ENCODE results near the gene RBBP6. TPM values are rescaled to one million over a fixed set of nuclear protein-coding genes. Genes with fewer than 3 reads are reported as not detected.

The RBBP6 gene
- total and polyA plus RNA-seq, 2 experiments from 2014 or later: 40.2 to 88.9 TPM

GRCh38 chr16:24562811-24563210, 23.4 kb downstream of the RBBP6 start:
- Mint-ChIP-seq H3K27ac (no peak overlapping the region), H3K4me1 (no peaks in the 10 kb centered on the region), H3K9me3 (no peaks in the 10 kb centered on the region), H3K27me3 (ENCODE audit: insufficient read depth, low read depth, poor library complexity) (no peaks in the 10 kb centered on the region), H3K4me3 (no peak overlapping the region), H3K36me3 (ENCODE audit: low read depth) (peaks cover 86% of the 10 kb centered on the region)
- Histone ChIP-seq H3K4me1 (ENCODE audit: insufficient read depth) (no peaks in the 10 kb centered on the region), H3K9me2 (ENCODE audit: insufficient read depth) (no peaks in the 10 kb centered on the region), H4K20me1 (replicated peaks; ENCODE audit: insufficient read depth) (peaks cover 4% of the 10 kb centered on the region; the same call in 1 of the 2 replicates), H3K27me3 (ENCODE audit: insufficient read depth) (no peaks in the 10 kb centered on the region), H3K79me2 (replicated peaks; ENCODE audit: insufficient read depth) (no peaks in the 10 kb centered on the region), H3F3A (replicated peaks; ENCODE audit: low read depth) (no peaks in the 10 kb centered on the region), H3K27ac (ENCODE audit: low read depth) (no peak overlapping the region), H2AFZ (no peak overlapping the region), H3K4me2 (no peak overlapping the region), H3K36me3 (ENCODE audit: insufficient read depth) (peaks cover 73% of the 10 kb centered on the region), H3K4me3 (no peak overlapping the region)
- TF ChIP-seq, protein P1, sequence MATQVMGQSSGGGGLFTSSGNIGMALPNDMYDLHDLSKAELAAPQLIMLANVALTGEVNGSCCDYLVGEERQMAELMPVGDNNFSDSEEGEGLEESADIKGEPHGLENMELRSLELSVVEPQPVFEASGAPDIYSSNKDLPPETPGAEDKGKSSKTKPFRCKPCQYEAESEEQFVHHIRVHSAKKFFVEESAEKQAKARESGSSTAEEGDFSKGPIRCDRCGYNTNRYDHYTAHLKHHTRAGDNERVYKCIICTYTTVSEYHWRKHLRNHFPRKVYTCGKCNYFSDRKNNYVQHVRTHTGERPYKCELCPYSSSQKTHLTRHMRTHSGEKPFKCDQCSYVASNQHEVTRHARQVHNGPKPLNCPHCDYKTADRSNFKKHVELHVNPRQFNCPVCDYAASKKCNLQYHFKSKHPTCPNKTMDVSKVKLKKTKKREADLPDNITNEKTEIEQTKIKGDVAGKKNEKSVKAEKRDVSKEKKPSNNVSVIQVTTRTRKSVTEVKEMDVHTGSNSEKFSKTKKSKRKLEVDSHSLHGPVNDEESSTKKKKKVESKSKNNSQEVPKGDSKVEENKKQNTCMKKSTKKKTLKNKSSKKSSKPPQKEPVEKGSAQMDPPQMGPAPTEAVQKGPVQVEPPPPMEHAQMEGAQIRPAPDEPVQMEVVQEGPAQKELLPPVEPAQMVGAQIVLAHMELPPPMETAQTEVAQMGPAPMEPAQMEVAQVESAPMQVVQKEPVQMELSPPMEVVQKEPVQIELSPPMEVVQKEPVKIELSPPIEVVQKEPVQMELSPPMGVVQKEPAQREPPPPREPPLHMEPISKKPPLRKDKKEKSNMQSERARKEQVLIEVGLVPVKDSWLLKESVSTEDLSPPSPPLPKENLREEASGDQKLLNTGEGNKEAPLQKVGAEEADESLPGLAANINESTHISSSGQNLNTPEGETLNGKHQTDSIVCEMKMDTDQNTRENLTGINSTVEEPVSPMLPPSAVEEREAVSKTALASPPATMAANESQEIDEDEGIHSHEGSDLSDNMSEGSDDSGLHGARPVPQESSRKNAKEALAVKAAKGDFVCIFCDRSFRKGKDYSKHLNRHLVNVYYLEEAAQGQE (IDR thresholded peaks at IDR 0.05; ENCODE audit: unreplicated experiment): no peak
- TF ChIP-seq STAT1 (IDR thresholded peaks at IDR 0.05; ENCODE audit: unreplicated experiment): no peak
- no peak for TF ChIP-seq NANOG (IDR thresholded peaks at IDR 0.05; ENCODE audit: borderline replicate concordance)
- ATAC-seq (no peak), DNase-seq (ENCODE audit: low spot score) (no peak)

DNA sequence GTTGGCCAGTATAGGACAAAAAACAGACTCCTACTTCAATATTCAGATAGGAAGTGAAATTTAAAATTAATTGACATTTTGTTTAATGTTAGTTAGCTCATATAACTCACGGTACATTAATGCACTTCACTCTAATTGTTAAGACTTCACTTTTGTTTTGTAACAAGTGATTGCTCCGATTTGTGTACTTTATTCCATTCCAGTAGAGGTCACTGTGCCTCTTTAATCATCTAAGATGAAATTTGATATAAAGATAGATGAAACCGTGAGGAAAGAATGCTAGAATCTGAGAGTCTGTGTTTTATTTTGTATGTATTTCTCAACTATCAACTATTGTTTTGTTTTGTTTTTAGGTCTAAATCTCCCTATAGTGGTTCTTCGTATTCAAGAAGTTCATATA, 29.0 kb downstream of the RBBP6 start:
- peaks cover 25% of the 10 kb centered on the region for H3K9me3 Mint-ChIP-seq
- H3K4me3 Mint-ChIP-seq: no peak overlapping the region
- H3K27me3 Mint-ChIP-seq (ENCODE audit: insufficient read depth, low read depth, poor library complexity): no peaks in the 10 kb centered on the region
- no peaks in the 10 kb centered on the region for H3K9me2 ChIP-seq (ENCODE audit: insufficient read depth)
- no peak for DNase-seq (ENCODE audit: low spot score)
- ATAC-seq: no peak
- peaks cover 92% of the 10 kb centered on the region for H3K36me3 ChIP-seq (ENCODE audit: insufficient read depth)
- peaks cover 94% of the 10 kb centered on the region for H3K36me3 Mint-ChIP-seq (ENCODE audit: low read depth)
- no peaks in the 10 kb centered on the region for H3K27me3 ChIP-seq (ENCODE audit: insufficient read depth)
- H3F3A ChIP-seq (replicated peaks; ENCODE audit: low read depth): no peaks in the 10 kb centered on the region
- H3K4me3 ChIP-seq: no peak overlapping the region
- no peaks in the 10 kb centered on the region for H3K4me1 ChIP-seq (ENCODE audit: insufficient read depth)
- peaks cover 9% of the 10 kb centered on the region; the same call in 1 of the 2 replicates for H4K20me1 ChIP-seq (replicated peaks; ENCODE audit: insufficient read depth)
- H3K4me2 ChIP-seq: no peak overlapping the region
- no peaks in the 10 kb centered on the region for H3K4me1 Mint-ChIP-seq
- TF ChIP-seq CREB1 (CRISPR knock-in tag; IDR thresholded peaks at IDR 0.05; ENCODE audit: low read depth) (no peak), CTCF (conservative IDR thresholded peaks at IDR 0.05; ENCODE audit: low read depth in 2 of 2) (peak in 1 of 2 experiments; percentile 30; a peak in 2 of 4 replicates)
- TF ChIP-seq, protein P2, sequence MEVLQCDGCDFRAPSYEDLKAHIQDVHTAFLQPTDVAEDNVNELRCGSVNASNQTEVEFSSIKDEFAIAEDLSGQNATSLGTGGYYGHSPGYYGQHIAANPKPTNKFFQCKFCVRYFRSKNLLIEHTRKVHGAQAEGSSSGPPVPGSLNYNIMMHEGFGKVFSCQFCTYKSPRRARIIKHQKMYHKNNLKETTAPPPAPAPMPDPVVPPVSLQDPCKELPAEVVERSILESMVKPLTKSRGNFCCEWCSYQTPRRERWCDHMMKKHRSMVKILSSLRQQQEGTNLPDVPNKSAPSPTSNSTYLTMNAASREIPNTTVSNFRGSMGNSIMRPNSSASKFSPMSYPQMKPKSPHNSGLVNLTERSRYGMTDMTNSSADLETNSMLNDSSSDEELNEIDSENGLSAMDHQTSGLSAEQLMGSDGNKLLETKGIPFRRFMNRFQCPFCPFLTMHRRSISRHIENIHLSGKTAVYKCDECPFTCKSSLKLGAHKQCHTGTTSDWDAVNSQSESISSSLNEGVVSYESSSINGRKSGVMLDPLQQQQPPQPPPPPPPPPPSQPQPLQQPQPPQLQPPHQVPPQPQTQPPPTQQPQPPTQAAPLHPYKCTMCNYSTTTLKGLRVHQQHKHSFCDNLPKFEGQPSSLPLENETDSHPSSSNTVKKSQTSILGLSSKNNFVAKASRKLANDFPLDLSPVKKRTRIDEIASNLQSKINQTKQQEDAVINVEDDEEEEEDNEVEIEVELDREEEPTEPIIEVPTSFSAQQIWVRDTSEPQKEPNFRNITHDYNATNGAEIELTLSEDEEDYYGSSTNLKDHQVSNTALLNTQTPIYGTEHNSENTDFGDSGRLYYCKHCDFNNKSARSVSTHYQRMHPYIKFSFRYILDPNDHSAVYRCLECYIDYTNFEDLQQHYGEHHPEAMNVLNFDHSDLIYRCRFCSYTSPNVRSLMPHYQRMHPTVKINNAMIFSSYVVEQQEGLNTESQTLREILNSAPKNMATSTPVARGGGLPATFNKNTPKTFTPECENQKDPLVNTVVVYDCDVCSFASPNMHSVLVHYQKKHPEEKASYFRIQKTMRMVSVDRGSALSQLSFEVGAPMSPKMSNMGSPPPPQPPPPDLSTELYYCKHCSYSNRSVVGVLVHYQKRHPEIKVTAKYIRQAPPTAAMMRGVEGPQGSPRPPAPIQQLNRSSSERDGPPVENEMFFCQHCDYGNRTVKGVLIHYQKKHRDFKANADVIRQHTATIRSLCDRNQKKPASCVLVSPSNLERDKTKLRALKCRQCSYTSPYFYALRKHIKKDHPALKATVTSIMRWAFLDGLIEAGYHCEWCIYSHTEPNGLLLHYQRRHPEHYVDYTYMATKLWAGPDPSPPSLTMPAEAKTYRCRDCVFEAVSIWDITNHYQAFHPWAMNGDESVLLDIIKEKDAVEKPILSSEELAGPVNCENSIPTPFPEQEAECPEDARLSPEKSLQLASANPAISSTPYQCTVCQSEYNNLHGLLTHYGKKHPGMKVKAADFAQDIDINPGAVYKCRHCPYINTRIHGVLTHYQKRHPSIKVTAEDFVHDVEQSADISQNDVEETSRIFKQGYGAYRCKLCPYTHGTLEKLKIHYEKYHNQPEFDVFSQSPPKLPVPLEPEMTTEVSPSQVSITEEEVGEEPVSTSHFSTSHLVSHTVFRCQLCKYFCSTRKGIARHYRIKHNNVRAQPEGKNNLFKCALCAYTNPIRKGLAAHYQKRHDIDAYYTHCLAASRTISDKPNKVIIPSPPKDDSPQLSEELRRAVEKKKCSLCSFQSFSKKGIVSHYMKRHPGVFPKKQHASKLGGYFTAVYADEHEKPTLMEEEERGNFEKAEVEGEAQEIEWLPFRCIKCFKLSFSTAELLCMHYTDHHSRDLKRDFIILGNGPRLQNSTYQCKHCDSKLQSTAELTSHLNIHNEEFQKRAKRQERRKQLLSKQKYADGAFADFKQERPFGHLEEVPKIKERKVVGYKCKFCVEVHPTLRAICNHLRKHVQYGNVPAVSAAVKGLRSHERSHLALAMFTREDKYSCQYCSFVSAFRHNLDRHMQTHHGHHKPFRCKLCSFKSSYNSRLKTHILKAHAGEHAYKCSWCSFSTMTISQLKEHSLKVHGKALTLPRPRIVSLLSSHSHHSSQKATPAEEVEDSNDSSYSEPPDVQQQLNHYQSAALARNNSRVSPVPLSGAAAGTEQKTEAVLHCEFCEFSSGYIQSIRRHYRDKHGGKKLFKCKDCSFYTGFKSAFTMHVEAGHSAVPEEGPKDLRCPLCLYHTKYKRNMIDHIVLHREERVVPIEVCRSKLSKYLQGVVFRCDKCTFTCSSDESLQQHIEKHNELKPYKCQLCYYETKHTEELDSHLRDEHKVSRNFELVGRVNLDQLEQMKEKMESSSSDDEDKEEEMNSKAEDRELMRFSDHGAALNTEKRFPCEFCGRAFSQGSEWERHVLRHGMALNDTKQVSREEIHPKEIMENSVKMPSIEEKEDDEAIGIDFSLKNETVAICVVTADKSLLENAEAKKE (CRISPR knock-in tag; IDR thresholded peaks at IDR 0.05): no peak
- no peak overlapping the region for H2AFZ ChIP-seq
- H3K79me2 ChIP-seq (replicated peaks; ENCODE audit: insufficient read depth): no peaks in the 10 kb centered on the region
- H3K27ac Mint-ChIP-seq: no peak overlapping the region
- H3K27ac ChIP-seq (ENCODE audit: low read depth): no peak overlapping the region

Measured in GM23338 (cell line).